ENCODE results near the gene LMAN2.

Gene LMAN2, protein sequence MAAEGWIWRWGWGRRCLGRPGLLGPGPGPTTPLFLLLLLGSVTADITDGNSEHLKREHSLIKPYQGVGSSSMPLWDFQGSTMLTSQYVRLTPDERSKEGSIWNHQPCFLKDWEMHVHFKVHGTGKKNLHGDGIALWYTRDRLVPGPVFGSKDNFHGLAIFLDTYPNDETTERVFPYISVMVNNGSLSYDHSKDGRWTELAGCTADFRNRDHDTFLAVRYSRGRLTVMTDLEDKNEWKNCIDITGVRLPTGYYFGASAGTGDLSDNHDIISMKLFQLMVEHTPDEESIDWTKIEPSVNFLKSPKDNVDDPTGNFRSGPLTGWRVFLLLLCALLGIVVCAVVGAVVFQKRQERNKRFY

GRCh38 chr5:177351392-177352329, at the start of gene LMAN2:
TSS of gene LMAN2 (minus strand) at chr5:177351668. CDS start at chr5:177351647, 21 bp downstream.
- DNase-seq (ENCODE audit: low spot score): peak; percentile 91

DNA sequence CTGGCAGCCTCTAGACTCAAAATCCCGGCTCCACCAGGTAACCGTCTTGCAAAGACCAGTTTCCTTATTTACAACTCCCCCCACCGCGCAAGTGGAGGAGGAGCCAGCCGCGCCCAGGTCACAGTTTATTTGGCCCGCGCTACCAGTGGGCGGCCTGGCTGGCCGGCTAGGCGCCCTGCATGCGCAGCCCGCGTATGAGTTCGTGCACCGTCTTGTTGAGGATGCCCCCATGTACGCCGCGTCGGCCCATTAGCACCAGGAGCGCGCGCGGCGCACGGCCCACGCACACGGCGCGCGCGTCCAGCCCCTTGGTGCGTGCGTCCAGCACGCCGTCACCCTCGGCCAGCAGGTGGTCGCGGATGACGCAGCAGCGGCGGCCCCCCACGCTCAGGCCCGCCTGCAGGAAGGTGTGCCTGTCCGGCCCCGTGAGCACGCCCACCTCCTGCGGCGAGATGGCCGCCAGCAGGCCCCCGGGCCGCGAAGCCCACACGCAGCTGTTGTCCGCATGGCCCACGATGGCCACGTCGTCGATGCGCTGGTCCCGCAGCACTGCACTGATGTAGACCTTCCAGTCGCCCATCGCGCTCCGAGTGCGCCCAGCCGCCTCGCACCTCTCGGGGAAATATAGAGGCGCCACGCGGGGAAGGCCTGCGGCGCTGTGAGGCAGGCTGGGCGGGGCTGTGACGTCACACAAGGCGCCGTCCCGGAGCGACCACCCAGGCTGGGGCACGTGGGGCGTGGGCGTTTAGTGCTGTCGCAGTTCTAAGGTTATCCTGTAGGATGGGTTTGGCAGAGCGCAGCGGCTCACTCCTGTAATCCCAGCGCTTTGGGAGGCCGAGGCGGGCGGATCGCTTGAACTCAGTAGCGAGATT, 48.8 kb upstream of the LMAN2 start, which contains the start of gene PFN3:
PFN3 (minus strand) TSS at position 665 of the 872 bp plus-strand sequence; CDS start at position 580, 85 bp downstream.
- DNase-seq (ENCODE audit: low spot score): no peak

- no peak for DNase-seq (ENCODE audit: low spot score)
These were observed 46.5 kb upstream of the LMAN2 start for GRCh38 chr5:177397875-177398390.

- DNase-seq (ENCODE audit: low spot score): no peak
These were observed 45.3 kb upstream of the LMAN2 start for GRCh38 chr5:177396807-177397206.

GRCh38 chr5:177396078-177396477, 44.6 kb upstream of the LMAN2 start:
- DNase-seq (ENCODE audit: low spot score): no peak

GRCh38 chr5:177393990-177394389, 42.5 kb upstream of the LMAN2 start:
- DNase-seq (ENCODE audit: low spot score): no peak

GRCh38 chr5:177393206-177393765, 41.8 kb upstream of the LMAN2 start:
- no peak for DNase-seq (ENCODE audit: low spot score)

- no peak for DNase-seq (ENCODE audit: low spot score)
These were observed 41.3 kb upstream of the LMAN2 start for GRCh38 chr5:177392765-177393164.

DNA sequence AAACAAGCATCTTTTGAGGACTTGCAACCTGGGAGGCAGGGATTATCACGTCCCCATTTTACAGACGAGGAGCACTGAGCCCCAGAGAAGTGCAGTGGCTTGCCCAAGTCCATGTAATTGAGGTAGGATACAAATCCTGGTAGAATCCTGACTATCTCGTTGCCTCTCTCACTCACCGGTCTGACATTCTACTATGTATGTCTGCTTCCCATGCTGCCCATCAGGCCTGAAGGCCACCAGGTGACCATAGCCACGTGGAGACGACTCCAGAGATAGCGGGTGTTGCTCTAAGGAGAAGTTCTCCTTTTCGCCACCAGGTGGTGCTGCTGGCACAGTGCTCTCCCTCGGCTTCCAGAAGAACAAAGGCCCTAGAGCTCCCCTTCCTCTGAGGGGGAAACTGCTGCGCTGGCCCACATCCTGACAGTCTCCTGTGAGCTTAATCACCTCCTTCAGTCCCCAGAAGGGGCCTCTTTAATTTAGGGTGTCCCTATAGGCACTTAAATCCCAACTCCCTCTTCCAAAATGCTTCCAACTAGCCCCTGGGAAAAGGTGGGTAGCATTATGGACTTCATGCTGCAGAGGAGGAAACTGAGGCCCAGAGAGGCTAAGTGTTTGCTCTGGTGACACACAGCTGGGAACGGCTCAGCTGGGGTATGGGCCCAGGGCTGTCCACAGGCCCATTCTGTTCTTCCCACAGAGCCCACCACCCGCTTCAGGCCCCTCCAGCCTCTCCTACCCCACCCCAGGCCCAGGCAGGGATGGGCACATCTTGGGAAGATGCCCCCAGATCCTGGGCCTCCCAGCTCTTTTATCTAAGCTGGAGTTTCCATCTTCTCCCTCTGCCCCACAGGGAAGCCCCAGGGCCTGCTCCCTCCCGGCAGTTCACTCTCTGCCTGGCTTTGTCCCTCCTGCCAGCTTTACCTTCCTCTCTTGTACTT, 39.2 kb upstream of the LMAN2 start:
- peak; percentile 92 for DNase-seq (ENCODE audit: low spot score)

DNA sequence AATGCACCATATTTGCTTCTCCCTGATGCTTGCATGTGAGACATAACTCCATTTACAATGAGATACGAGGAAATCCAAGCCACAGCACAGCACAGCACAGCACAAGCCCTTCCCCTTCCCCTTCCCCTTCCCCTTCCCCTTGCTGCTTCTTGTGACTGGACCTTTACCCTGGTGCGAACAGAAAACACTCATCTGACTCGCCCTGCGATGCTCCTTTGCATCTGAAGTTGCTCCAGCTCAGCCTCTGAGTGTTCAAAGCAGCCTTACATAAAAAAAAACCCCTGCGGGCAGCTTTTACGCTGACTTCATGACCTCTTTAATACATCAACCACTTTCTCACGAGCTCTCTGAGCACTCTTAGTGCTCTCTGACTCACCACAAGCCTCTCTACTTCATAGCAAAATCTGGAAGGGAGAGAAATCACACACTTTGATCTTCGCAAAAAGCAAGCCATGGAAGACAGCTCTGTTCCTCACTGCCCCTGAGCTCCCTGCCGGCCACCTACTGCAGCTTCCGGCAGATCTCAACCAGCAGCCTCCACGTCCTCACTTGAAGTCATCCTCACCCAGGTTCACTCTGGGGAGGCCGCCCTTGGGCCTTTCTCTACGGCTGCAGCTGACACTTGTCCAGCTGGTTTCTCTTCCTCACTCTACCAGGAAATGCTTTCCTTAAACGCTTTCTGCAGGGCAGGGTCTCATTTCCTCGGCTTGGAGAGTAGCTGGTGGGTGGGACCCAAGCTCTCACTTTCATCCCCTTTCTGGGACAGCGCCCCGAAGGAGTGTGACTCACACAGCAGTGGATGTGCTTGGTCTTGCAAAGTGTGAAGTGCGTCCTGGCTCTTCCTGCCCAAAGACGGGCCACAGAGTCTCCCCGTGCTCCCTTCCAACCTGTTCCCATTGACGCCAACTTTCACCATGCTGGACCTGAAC, 38.0 kb upstream of the LMAN2 start:
- DNase-seq (ENCODE audit: low spot score): peak; percentile 73

- DNase-seq (ENCODE audit: low spot score): no peak
These were observed 37.1 kb upstream of the LMAN2 start for GRCh38 chr5:177388521-177389052.

DNA sequence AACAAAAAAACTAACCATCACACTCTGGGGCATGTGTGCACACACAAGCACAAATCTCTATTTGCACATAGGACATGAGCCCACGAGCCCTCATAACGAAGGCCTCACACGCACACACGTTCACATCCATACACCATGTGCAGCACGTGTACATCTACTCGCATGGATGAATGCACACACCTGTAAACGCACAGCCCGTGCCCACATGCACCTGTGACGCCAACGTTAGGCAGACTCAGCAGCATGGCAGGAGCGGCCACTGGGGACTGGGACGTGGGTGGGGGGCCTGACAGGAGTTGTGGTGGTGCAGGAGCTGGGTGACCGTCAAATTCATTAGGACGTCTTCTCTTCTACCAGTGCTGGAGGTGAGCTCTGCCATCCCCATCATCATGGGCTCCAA, 35.9 kb upstream of the LMAN2 start:
- no peak for DNase-seq (ENCODE audit: low spot score)

GRCh38 chr5:177386542-177386941, 35.1 kb upstream of the LMAN2 start:
- DNase-seq (ENCODE audit: low spot score): no peak

DNA sequence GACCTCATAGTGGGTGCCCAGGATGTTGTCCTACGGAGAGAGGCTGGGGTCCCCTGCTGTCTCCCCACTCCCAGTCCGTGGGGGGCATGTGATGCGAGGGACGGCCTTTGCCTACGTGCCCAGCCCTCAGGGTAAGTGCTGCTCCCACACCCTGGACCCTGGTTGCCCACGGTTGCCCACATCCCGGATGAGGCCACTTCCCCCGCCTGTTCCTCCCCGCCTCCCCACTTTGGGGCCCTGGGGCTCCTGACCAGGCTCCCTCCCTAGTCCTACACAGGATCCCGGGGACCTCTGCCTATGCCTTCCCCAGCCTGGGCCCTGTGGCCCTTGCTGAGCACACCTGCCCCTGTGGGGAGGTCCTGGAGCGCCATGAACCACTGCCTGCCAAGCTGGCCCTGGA, 34.3 kb upstream of the LMAN2 start:
- DNase-seq (ENCODE audit: low spot score): no peak

GRCh38 chr5:177384134-177384533, 32.7 kb upstream of the LMAN2 start, which contains the start of gene SLC34A1:
TSS of gene SLC34A1 (plus strand) at chr5:177384434. CDS start at chr5:177385742, 1,308 bp downstream.
- no peak for DNase-seq (ENCODE audit: low spot score)

DNA sequence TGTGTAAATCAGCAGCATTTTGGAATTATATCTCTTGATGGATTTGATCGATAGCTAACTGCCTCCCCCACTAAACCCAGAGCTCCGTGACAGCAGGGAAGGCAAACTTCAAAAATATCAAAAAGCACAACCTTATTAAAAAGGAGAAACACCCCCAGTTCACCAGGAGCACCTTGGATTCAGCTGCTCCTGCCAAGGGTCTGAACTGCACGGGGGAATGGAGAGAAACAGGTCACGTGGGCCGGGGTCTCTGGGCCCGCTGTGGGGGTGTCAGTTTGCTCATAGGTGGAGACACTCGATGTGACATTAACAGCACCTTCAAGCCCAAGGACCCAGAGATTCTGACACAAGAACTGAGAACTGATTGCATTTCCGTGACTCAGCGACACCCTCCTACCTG, 31.7 kb upstream of the LMAN2 start:
- no peak for DNase-seq (ENCODE audit: low spot score)

DNA sequence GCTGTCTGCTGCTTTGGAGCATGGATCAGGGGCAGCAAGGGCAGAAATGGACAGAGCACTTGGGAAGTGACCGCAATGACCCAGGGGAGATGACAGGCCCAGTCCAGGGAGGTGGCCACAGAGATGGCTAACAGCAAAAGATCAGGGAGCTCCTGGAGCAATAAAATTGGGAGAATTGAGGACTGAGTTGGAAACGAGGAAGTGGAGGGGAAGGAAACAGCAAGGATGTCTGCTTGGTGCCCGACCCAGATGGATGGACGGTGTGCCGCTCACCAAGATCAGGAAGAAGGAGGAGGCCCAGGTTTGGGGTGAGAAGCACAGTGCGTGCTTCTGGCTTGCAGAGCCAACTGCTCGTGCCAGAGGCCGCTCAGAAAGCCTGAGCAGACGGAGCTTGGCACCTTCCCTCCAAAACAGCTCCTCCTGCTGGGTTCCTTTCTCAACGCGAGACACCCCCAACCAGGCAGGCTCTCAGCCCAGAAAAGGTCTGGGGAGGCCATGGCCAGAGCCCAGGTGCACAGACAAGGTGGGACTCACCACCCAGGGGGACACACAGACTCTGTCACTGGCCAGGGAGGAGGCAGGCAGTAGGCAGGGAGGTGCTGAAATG, 31.1 kb upstream of the LMAN2 start:
- peak; percentile 54 for DNase-seq (ENCODE audit: low spot score)

GRCh38 chr5:177380805-177381126, 29.3 kb upstream of the LMAN2 start:
- DNase-seq (ENCODE audit: low spot score): no peak

Measured in CD4-positive, alpha-beta T cell treated with Interleukin-6 at 100 ng/mL for 8 hours (primary cell).